NCI-H2029 treated with DMSO at 0.1 percent for 48 hours (cell line): ENCODE data around the gene STAT4.
"Not testable (repeated sequence)": the region's sequence is repeated elsewhere in the genome, so short reads cannot be mapped to it uniquely, and the experiment has no call there.

ENCODE experiments used
- DNase-seq: peaks from one replicate; lab custom pipeline; 2025; lab: John Stamatoyannopoulos, UW

STAT4 gene

DNA sequence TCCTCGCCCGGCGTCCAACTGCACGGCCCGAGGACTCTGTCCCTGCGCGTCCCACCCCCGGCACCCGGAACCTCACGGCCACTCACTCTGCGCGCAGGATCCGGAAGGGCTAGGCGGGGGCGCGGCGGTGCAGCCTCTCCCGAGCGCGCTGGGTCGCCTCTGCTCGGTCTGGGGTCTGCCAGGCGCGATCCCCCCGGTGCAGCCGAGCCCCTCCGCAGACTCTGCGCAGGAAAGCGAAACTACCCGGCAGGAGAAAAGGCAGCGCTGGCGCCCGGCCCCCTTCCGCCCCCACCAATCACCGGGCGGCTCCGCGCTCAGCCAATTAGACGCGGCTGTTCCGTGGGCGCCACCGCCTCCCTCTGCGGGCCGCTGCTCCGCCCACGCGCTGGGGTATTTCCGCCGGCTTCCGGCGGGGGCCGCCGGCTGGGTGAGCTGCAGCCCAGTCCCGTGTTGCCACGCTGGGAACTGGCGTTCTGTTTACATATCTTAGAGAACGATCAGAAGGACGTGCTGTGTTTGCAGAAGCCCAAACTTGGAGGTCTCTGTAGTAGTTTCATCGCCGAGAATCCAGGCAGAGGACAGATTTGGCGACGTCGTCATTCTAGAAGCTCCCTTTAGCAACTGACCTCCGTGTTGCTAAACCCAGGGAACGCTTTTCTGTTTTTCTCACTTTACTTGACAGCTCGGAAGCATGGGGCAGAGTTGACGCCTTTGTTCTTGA, 136.7 kb downstream of the STAT4 start, which contains the start of gene STAT1:
STAT1 (minus strand) TSS at position 240 of the 721 bp plus-strand sequence. CDS start 4,168 bp downstream, outside the sequence.
- DNase-seq, result peak; percentile 74

- DNase-seq, result no peak
These were observed 137.2 kb downstream of the STAT4 start for GRCh38 chr2:191013682-191013931.

DNA sequence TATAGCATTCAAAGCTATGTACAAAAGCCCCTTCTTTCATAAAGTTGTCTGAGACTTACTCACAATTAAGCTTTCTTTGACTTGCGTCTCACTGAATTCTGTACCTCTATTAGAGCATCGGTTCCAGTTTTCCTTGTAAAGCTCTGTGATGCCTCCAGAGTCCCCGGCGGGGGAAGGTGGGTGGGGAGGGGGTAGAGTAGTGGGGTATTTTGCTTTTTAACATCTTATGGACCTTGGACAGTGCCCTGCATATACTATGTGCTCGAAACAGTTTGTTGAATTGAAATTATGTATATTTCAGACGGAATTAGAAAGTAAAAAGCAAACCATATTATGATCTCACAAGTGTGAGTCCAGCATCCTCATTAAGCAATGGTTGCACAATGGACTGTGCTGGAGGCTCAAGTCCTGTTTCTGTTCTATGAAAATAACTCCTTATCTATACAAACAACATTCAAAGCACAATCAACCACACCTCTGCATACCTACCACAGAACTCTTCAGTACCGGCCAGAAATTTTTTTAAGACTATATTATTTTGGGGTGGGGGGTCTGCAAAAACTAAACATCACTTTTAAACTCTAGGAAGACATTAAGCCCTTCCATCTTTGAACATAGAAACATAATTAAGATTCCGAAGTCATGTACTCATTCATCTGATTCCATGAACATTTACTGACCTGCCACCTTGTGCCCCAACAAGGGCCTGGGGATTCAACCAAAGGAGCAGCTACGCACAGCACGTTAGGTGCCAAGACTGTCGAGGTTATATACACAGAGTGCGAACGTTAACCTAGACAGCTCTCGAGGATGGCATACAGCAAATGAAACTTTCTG, 137.7 kb downstream of the STAT4 start:
- peak; percentile 3 for DNase-seq

- no peak for DNase-seq
These were observed 138.4 kb downstream of the STAT4 start for GRCh38 chr2:191012346-191012745.

DNA sequence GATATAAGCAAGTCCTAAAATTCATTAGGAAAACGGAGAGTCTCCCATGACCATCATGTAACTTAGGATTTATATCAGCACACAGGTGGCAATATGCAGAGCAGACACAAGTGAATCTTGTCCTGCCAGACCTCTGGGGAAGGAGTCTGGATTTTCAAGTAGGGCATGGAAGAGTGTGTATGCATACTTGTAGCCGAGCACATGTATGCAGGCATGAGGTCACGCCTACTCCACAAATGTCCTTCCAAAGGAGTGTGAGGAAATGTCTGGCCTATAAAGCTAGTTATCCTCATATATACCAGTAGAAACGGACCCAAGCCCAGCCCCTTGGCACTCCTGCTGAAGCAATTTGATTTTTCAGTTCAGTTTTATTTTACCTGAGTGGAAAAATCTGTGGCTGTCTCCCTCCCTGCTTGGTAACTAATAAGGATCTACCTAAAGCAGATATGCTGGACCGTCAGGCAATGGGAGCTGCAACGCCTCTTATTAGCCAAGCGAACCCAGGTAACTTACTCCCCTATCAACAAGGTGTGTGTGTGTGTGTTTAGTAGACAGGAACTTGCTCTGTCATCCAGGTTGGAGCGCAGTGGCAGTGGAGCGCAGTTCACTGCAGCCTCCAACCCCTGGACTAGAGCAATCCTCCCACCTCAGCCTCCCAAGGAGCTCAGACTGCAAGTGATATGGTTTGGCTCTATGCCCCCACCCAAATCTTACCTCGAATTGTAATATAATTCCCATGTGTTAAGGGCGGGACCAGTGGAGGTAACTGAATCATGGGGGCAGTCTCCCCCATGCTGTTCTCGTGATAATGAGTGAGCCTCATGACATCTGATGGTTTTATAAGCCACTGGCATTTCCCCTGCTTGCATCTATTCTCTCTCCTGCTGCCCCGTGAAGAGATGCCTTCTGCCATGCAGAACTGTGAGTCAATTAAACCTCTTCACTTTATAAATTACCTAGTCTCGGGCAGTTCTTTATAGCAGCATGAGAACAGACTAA, 139.6 kb downstream of the STAT4 start:
- DNase-seq, result no peak

GRCh38 chr2:191009541-191010374, 141.0 kb downstream of the STAT4 start:
- DNase-seq, result no peak

GRCh38 chr2:191008286-191008685, 142.5 kb downstream of the STAT4 start:
- DNase-seq, result no peak

GRCh38 chr2:191006997-191007783, 143.6 kb downstream of the STAT4 start:
- no peak for DNase-seq

- DNase-seq, result no peak
These were observed 144.5 kb downstream of the STAT4 start for GRCh38 chr2:191006297-191006696.

- DNase-seq, result no peak
These were observed 147.1 kb downstream of the STAT4 start for GRCh38 chr2:191003405-191004309.

GRCh38 chr2:191001624-191002023, 149.2 kb downstream of the STAT4 start:
- DNase-seq, result no peak

- no peak for DNase-seq
These were observed 149.8 kb downstream of the STAT4 start for GRCh38 chr2:191001032-191001431.

DNA sequence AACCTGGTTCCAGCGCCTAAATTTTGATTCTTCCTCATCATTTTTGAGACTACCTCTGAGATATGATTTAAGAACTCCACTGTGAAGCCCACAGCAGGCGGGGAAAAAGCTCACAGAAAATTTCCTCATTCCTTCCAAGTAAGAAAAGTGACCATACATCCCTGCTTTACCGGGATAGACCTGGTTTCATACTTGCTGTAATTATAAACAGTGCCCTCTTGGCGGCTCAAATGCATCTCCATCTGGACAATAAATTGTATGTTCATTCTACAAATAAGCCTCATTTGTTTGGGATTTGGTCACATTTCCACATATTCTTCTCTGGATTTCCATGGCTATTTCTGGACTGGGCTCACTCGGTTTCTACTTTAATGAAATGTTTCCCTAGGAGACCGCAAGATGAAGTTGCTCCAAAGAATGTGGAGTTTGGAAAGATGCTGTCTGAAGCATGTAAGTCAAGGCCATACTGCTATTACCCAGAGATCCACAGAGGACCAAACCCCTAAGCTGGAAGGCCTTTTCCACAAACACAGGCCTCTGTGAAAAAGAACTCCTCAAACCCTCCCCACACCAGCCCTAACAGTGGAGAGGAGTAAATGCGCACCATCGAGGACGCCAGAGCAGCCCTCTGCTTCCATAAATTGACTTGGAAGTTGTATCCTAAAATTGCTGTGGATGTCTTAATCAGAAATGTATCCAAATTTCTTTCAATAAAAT, 150.7 kb downstream of the STAT4 start:
- DNase-seq, result no peak

DNA sequence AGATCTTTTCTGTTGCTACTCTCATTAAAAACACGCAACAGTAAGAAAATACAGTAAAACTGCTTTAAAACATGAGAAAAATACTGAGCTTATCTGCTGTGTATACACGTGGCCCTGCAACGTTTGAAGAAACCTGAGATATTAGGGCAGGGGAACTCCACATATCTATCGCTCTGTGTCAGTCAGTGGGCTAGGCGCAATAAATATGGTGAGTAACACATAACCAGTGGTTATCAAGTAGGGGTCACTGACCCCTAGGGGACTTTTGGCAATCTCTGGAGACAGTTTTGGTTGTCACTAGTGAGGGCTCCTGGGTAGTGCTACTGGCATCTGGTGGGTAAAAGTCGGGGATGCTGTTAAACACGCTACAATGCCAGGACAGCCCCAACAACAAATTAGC, 151.7 kb downstream of the STAT4 start:
- no peak for DNase-seq

GRCh38 chr2:190997526-190998113, 153.2 kb downstream of the STAT4 start:
- DNase-seq, result no peak

GRCh38 chr2:190996947-190997346, 153.8 kb downstream of the STAT4 start:
- DNase-seq, result no peak

- no peak for DNase-seq
These were observed 154.4 kb downstream of the STAT4 start for GRCh38 chr2:190996338-190996946.

- DNase-seq, result not testable (repeated sequence)
These were observed 155.5 kb downstream of the STAT4 start for GRCh38 chr2:190995315-190995714.
